NCI-H774 (cell line): ENCODE results near the gene PLA2G4C.

Experiments
- DNase-seq: peaks from one replicate; lab custom pipeline; 2025; lab: John Stamatoyannopoulos, UW

PLA2G4C gene

GRCh38 chr19:48110350-48110966 is at the start of gene PLA2G4C:
Gene PLA2G4C, minus strand, starts transcription at chr19:48110817. Its CDS starts 4,288 bp downstream, at chr19:48106529.
- DNase-seq, result peak; percentile 82

- DNase-seq, result no peak
Observed at GRCh38 chr19:48158210-48158790, 47.7 kb upstream of the PLA2G4C start.

GRCh38 chr19:48154003-48154402 is 43.4 kb upstream of the PLA2G4C start:
- DNase-seq, result no peak

- peak; percentile 10 for DNase-seq
Observed at GRCh38 chr19:48152551-48152950, 41.9 kb upstream of the PLA2G4C start.

GRCh38 chr19:48149430-48149829 is 38.8 kb upstream of the PLA2G4C start:
- no peak for DNase-seq

- DNase-seq, result no peak
Observed at GRCh38 chr19:48148576-48148975, 38.0 kb upstream of the PLA2G4C start.

GRCh38 chr19:48147597-48148175 is 37.1 kb upstream of the PLA2G4C start:
- DNase-seq, result no peak

GRCh38 chr19:48139053-48139452 is 28.4 kb upstream of the PLA2G4C start:
- DNase-seq, result no peak

- DNase-seq, result no peak
Observed at GRCh38 chr19:48137411-48137810, 26.8 kb upstream of the PLA2G4C start.

GRCh38 chr19:48136547-48136946 is 25.9 kb upstream of the PLA2G4C start:
- DNase-seq, result no peak

GRCh38 chr19:48135411-48135810 is 24.8 kb upstream of the PLA2G4C start:
- no peak for DNase-seq

GRCh38 chr19:48133094-48133493 is 22.5 kb upstream of the PLA2G4C start:
- no peak for DNase-seq

- DNase-seq, result no peak
Observed at GRCh38 chr19:48127561-48127960, 16.9 kb upstream of the PLA2G4C start.

GRCh38 chr19:48123907-48124651 is 13.5 kb upstream of the PLA2G4C start:
- DNase-seq, result no peak

- no peak for DNase-seq
Observed at GRCh38 chr19:48122421-48122820, 11.8 kb upstream of the PLA2G4C start.

- DNase-seq, result no peak
Observed at GRCh38 chr19:48121909-48122371, 11.3 kb upstream of the PLA2G4C start.

GRCh38 chr19:48121066-48121465 is 10.4 kb upstream of the PLA2G4C start:
- DNase-seq, result no peak

- DNase-seq, result no peak
Observed at GRCh38 chr19:48120505-48120904, 9.9 kb upstream of the PLA2G4C start.

- DNase-seq, result no peak
Observed at GRCh38 chr19:48118131-48118517, 7.5 kb upstream of the PLA2G4C start.

- DNase-seq, result no peak
Observed at GRCh38 chr19:48117515-48118130, 7.0 kb upstream of the PLA2G4C start.

GRCh38 chr19:48113190-48113917 is 2.7 kb upstream of the PLA2G4C start:
- DNase-seq, result no peak

- no peak for DNase-seq
Observed at GRCh38 chr19:48111280-48111679, 663 bp upstream of the PLA2G4C start.
